HG02763 (cell line): ENCODE measurements around the gene IL17RE.

Experiments used
- ATAC-seq: cut with Tn5 transposase; IDR thresholded peaks from one replicate; pipeline ENCODE4 v1.9.1; 2021; ENCODE audit warnings: mild to moderate bottlenecking, moderate library complexity; ENCODE audit not compliant: unreplicated experiment

IL17RE gene

DNA sequence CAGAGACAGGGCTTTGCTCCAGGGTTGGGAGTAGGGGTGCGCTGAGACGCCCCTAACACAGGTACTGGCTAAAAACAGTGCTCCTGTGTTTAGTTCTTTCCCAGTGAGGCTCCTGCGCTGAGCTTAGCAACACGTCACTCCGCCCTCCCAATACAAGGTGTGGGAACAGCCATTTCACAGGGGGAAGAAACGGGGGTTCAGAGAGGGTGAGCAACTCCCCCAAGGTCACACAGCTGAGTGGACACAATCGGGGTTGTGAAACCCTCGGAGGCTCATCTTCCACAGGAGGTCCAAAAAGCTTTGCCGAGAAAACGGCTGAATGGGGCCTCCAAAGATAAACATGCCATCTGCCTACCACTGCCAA is 48.9 kb downstream of the IL17RE start:
- no peak for ATAC-seq

DNA sequence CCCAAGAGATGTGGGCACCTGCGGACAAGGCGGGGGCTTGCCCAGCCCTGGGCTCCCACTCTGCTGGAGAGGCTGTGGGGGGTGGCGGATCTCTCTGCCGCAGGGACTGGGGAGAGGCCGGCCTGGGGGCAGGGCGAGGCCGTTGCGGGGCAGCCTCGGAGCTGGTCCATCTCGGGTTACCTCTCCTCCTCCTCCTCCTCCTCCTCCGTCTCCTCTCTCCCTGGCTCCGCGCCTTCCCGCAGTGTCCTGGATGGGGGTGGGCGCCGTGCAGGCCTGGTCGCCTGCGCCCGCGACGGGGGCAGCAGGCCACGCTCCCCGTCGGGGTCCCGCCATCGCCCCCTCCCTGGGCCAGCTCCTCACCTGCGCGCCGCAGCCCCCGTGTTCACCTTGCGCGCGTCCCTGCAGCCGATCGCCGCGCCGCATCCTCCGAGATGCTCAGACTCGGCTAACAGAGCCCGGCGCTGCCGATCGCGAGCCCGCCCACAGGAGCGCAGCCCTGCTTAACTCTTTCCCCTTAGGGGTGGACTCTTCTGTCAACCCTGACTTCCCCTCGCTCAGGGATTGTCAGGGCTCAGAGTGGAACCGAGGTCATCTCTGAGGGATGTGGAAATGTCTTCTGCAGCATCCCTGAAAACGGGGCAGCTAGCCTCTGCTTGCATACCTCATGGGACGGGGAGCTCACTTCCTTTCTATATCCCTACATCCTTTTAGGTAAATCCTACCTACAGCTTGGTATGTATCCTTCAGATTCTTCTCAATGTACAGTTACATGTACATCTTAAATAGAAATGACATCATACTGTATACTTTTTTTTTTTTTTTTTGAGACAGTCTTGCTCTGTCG is 49.5 kb downstream of the IL17RE start, which contains the start of gene PRRT3:
TSS of gene PRRT3 (minus strand) at position 447 of the 844 bp plus-strand sequence. CDS start 2,293 bp downstream, outside the sequence.
- ATAC-seq = no peak

DNA sequence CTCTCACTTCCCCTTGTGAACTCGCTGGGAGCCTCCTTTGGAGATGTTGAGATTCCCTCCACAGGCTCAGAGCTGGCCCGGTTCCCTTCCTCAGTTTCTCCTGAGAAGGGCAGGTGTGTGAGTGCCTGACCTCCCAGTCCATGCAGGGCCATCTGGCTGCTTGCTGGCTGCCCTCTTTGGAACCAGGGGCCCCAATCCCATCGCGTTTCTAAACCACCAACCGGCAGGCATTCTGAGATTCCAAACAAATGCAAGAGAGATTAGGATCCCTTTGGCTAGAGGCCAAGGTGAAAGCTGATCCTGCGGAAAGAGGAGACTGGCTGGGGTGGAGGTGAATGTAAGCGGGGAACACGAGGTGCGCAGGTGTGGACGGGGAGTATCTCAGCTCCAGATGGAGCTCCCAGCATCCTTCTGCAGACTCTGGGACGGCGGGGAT is 52.4 kb downstream of the IL17RE start:
- no peak for ATAC-seq

DNA sequence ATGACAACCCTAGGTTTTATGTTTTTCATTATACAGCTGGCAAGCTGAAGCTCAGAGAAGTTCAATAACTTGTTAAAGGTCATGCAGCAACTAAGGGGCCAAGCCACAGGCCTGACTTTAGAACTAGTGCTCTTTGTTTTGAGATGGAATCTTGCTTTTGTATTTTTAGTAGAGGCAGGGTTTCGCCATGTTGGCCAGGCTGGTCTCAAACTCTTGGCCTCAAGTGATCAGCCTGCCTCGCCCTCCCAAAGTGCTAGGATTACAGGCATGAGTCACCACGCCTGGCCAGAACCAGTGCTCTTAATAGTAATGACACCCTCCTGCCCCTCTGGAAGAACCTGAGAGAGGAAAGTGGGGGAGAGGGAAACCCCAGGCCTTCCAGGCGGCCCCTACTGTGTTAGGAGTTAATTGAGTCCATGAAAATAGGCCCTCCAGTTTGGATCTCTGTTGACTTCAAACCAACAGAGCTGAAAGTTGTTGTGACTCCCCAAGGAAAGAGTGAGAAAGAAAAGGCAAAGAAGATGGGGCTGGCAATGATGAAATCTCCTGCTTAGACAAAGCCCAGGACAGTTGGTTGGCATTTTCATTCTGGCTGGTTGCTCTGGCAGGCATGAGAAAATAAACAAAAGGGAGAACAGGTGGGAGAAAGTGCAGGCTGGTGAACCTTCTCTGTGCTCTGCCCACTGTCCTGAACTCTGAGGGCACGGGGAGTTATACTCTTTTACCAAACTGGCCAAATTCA is 53.1 kb downstream of the IL17RE start:
- no peak for ATAC-seq

DNA sequence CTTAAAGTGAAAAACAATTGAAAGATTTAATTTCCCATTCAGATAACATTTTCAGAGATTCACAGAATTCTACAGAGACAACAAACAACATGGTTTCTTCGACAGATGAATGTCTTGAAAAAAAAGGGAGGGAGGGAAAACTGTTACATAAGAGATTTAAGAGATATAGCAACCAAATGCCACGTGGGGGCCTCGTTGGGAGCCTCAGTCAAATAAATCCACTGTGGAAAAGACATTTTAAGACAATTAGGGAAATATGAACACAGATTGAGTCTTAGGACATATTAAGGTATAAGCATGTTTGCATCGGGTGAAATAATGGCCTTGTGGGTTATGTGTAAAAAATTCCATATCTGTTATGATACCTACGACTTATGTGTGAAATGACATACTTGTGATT is 54.6 kb downstream of the IL17RE start:
- ATAC-seq = no peak

DNA sequence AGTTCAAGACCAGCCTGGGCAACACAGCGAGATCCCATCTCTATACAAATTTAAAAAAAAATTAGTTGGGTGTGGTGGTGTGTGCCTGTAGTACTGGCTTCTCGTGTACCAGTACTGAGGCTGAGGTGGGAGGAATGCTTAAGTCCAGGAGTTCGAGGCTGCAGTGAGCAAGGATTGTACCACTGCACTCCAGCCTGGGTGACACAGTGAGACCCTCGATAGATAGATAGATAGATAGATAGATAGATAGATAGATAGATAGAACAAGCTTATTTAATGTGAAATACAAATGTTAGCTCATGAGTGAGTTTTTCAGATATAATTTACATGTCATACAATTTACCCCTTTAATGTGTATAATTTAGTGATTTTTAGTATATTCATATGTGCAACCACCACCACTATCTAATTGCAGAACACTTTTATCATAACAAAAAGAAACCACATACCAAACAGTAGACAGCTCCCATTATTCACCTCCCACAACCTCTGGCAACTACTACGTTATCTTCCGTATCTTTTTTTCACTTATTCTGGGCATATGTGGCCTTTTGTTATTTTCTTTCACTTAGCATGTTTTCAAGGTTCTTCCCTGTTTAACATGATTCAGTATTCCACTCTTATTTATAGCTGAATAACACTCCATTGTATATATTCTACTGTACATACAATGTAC is 62.7 kb downstream of the IL17RE start:
- ATAC-seq = no peak
